K562 treated with DMSO at 1 percent for 24 hours (cell line): Measurements from ENCODE around the gene ELAVL2. TPM values are rescaled to one million over a fixed set of nuclear protein-coding genes. Genes with fewer than 3 reads are reported as not detected.

ENCODE experiments used
- total RNA-seq: library from RNA; unstranded; fragments of 300-600 nt; gene quantifications from 2 replicates; pipeline ENCODE4 v1.2.3, GENCODE V29; 2022; ENCODE audit warnings: low read depth; ENCODE audit not compliant: insufficient read depth

ELAVL2 gene
- total RNA-seq: not detected in 2 replicates

GRCh38 chr9:23826120-23826629 is at the start of gene ELAVL2:
Gene ELAVL2 (minus strand): TSS chr9:23826240. CDS start chr9:23762234, 64,006 bp downstream.

